IMR-90 (cell line): Measurements from ENCODE around the gene TRPM3. TPM values are rescaled to one million over a fixed set of nuclear protein-coding genes. Genes with fewer than 3 reads are reported as not detected.

ENCODE experiments used
- ATAC-seq: fragments of 200-7000 bp; cut with Tn5 transposase; 2 replicates; pipeline ENCODE4 v1.9.1; 2020; ENCODE audit warnings: low read depth, mild to moderate bottlenecking, moderate library complexity
- BruUV-seq: library from RNA; stranded (reverse); fragments of 400-500 nt; replicated peaks from 2 replicates; lab custom pipeline; 2021; lab: Mats Ljungman, UMichigan
- CTCF ChIA-PET: fragments of 300-600 bp; formaldehyde crosslinking; extraction: SDS; loops from one replicate; lab custom pipeline; 2021; ENCODE audit warnings: antibody characterized with exemption; lab: Yijun Ruan, JAX
- POLR2A ChIA-PET: fragments of 300-600 bp; sonication (Branson Sonifier 250); formaldehyde crosslinking; loops from one replicate; lab custom pipeline; 2022; ENCODE audit warnings: antibody characterized with exemption; ENCODE audit not compliant: unreplicated experiment; lab: Charles Lee
- DNase-seq: peaks from one replicate; pipeline ENCODE4 v3.0.0; 2013
- H2AFZ ChIP-seq: replicated peaks from 2 replicates; pipeline ENCODE3; 2013; ENCODE audit warnings: low read length, mild to moderate bottlenecking; ENCODE audit not compliant: poor library complexity
- H2AK5ac ChIP-seq: 2 replicates; pipeline ENCODE4 v1.6.1; 2013; ENCODE audit warnings: low read depth, low read length, inconsistent platforms
- H2AK9ac ChIP-seq: replicated peaks from 2 replicates; pipeline ENCODE3; 2013; ENCODE audit warnings: mild to moderate bottlenecking, low read depth, low read length, moderate library complexity; ENCODE audit not compliant: poor library complexity
- H2BK120ac ChIP-seq: 2 replicates; pipeline ENCODE4 v1.6.1; 2013; ENCODE audit warnings: low read depth, low read length, inconsistent platforms
- H2BK15ac ChIP-seq: 3 replicates; pipeline ENCODE4 v1.6.1; 2013; ENCODE audit warnings: low read depth, low read length, inconsistent platforms
- H2BK20ac ChIP-seq: 2 replicates; pipeline ENCODE4 v1.6.1; 2013; ENCODE audit warnings: low read depth, mild to moderate bottlenecking, inconsistent platforms, low read length, moderate library complexity
- H2BK5ac ChIP-seq: 2 replicates; pipeline ENCODE4 v1.6.1; 2013; ENCODE audit warnings: mild to moderate bottlenecking, low read depth, low read length, inconsistent platforms; ENCODE audit not compliant: poor library complexity, severe bottlenecking
- H3K14ac ChIP-seq: replicated peaks from 2 replicates; pipeline ENCODE4 v1.6.1; 2013; ENCODE audit warnings: low read depth, low read length, inconsistent platforms
- H3K18ac ChIP-seq: 2 replicates; pipeline ENCODE4 v1.6.1; 2013; ENCODE audit warnings: low read depth, low read length, control low read depth
- H3K23ac ChIP-seq: 2 replicates; pipeline ENCODE4 v1.6.1; 2013; ENCODE audit warnings: low read depth, low read length, inconsistent platforms
- H3K27ac ChIP-seq: 2 replicates; pipeline ENCODE4 v1.5.1; 2013; ENCODE audit warnings: mild to moderate bottlenecking, control low read depth, low read length; ENCODE audit not compliant: insufficient read depth
- H3K27me3 ChIP-seq: 2 replicates; pipeline ENCODE4 v1.6.1; 2013; ENCODE audit warnings: low read length; ENCODE audit not compliant: control insufficient read depth, insufficient read depth
- H3K36me3 ChIP-seq: 2 replicates; pipeline ENCODE4 v1.6.1; 2013; ENCODE audit warnings: low read length, mixed read lengths; ENCODE audit not compliant: control insufficient read depth, insufficient read depth
- H3K4ac ChIP-seq: 2 replicates; pipeline ENCODE4 v1.6.1; 2013; ENCODE audit warnings: low read depth, low read length, inconsistent platforms
- H3K4me1 ChIP-seq: 2 replicates; pipeline ENCODE4 v1.6.1; 2013; ENCODE audit warnings: low read length, mixed read lengths; ENCODE audit not compliant: control insufficient read depth, insufficient read depth
- H3K4me2 ChIP-seq: 2 replicates; pipeline ENCODE4 v1.6.1; 2013; ENCODE audit warnings: low read depth, mild to moderate bottlenecking, control low read depth, low read length, moderate library complexity
- H3K4me3 ChIP-seq: 2 replicates; pipeline ENCODE4 v1.5.1; 2013; ENCODE audit warnings: low read depth, mild to moderate bottlenecking, control low read depth, low read length, moderate library complexity; ENCODE audit not compliant: insufficient read depth
- H3K56ac ChIP-seq: 2 replicates; pipeline ENCODE4 v1.6.1; 2013; ENCODE audit warnings: low read length, inconsistent platforms; ENCODE audit not compliant: insufficient read depth; ENCODE audit errors: extremely low read depth
- H3K79me1 ChIP-seq, 2 experiments: 2 replicates each; pipeline ENCODE4 v1.6.1; 2013; ENCODE audit warnings: low read length in 2 of 2, inconsistent platforms in 1 of 2, low read depth in 1 of 2
- H3K9ac ChIP-seq: 2 replicates; pipeline ENCODE4 v1.6.1; 2013; ENCODE audit warnings: low read depth, low read length, control low read depth
- H3K9me1 ChIP-seq: 2 replicates; pipeline ENCODE4 v1.6.1; 2013; ENCODE audit warnings: low read length, inconsistent platforms; ENCODE audit not compliant: insufficient read depth
- H3K9me3 ChIP-seq: 2 replicates; pipeline ENCODE4 v1.6.1; 2013; ENCODE audit warnings: low read length; ENCODE audit not compliant: control insufficient read depth, insufficient read depth
- H4K20me1 ChIP-seq: 2 replicates; pipeline ENCODE4 v1.6.1; 2013; ENCODE audit warnings: low read length, inconsistent platforms; ENCODE audit not compliant: insufficient read depth
- H4K5ac ChIP-seq: 2 replicates; pipeline ENCODE4 v1.6.1; 2013; ENCODE audit warnings: mild to moderate bottlenecking, low read depth, low read length, control low read depth
- H4K8ac ChIP-seq, 2 experiments: 2 replicates each; pipeline ENCODE4 v1.6.1; 2013; ENCODE audit warnings: low read depth in 2 of 2, low read length in 2 of 2, control low read depth in 1 of 2, inconsistent platforms in 1 of 2
- H4K91ac ChIP-seq: 2 replicates; pipeline ENCODE4 v1.6.1; 2013; ENCODE audit warnings: low read depth, low read length, inconsistent platforms; ENCODE audit not compliant: insufficient read depth
- BHLHE40 ChIP-seq: fragments of 150-350 bp; IDR thresholded peaks from 2 replicates; pipeline ENCODE4 v1.6.1; 2016; ENCODE audit warnings: mild to moderate bottlenecking, low read depth, low read length
- CEBPB ChIP-seq: IDR thresholded peaks from 2 replicates; pipeline ENCODE4 v1.6.1; 2012; ENCODE audit warnings: low read depth, low read length, improper control_type of control experiment
- CHD1 ChIP-seq: IDR thresholded peaks from 2 replicates; pipeline ENCODE4 v1.6.1; 2012; ENCODE audit warnings: low read depth, low read length, improper control_type of control experiment
- FOS ChIP-seq: fragments of 150-350 bp; IDR thresholded peaks from 2 replicates; pipeline ENCODE4 v1.6.1; 2016; ENCODE audit warnings: low read depth, low read length
- MAFK ChIP-seq: IDR thresholded peaks from 2 replicates; pipeline ENCODE4 v1.6.1; 2012; ENCODE audit warnings: low read depth, low read length, improper control_type of control experiment
- MAZ ChIP-seq: IDR thresholded peaks from 2 replicates; pipeline ENCODE4 v1.6.1; 2012; ENCODE audit warnings: low read depth, mild to moderate bottlenecking, low read length, improper control_type of control experiment, moderate library complexity, borderline replicate concordance
- MXI1 ChIP-seq: IDR thresholded peaks from 2 replicates; pipeline ENCODE4 v1.6.1; 2012; ENCODE audit warnings: low read depth, mild to moderate bottlenecking, low read length, moderate library complexity, borderline replicate concordance
- POLR2A ChIP-seq: IDR thresholded peaks from 2 replicates; pipeline ENCODE4 v1.6.1; 2012; ENCODE audit warnings: mild to moderate bottlenecking, low read depth, low read length
- RAD21 ChIP-seq: IDR thresholded peaks from 2 replicates; pipeline ENCODE4 v1.6.1; 2012; ENCODE audit warnings: low read length, improper control_type of control experiment
- RCOR1 ChIP-seq: IDR thresholded peaks from 2 replicates; pipeline ENCODE4 v1.6.1; 2012; ENCODE audit warnings: mild to moderate bottlenecking, low read length, improper control_type of control experiment; ENCODE audit not compliant: insufficient replicate concordance
- RFX5 ChIP-seq: IDR thresholded peaks from 2 replicates; pipeline ENCODE4 v1.8.0; 2012; ENCODE audit warnings: low read depth, mild to moderate bottlenecking, low read length, moderate library complexity
- SMC3 ChIP-seq: fragments of 150-350 bp; IDR thresholded peaks from 2 replicates; pipeline ENCODE4 v1.6.1; 2016; ENCODE audit warnings: low read depth, mild to moderate bottlenecking, antibody characterized with exemption, low read length, moderate library complexity
- WGBS, 2 experiments: methylation state at CpG; one replicate each; pipeline versions ENCODE4 v1.1.5 to v1.1.7; 2013; ENCODE audit warnings: missing lambda C conversion rate in 2 of 2; ENCODE audit not compliant: insufficient read length in 1 of 2; ENCODE audit errors: extremely low coverage in 2 of 2; 5-methylcytosine and 5-hydroxymethylcytosine counted together
- dilution Hi-C: fragments of 300-500 bp; cut with HindIII; formaldehyde crosslinking; loops from one replicate; pipeline ENCODE4 v1.14.3; 2018; ENCODE audit warnings: low sequenced_read_pairs; ENCODE audit not compliant: unreplicated experiment
- in situ Hi-C: fragments of 300-500 bp; cut with MboI; formaldehyde crosslinking; loops from 3 replicates; pipeline ENCODE4 v1.14.3; 2019; ENCODE audit warnings: low sequenced_read_pairs, inconsistent platforms, mixed read lengths
- intact Hi-C: fragments of 100-400 bp; cut with micrococcal nuclease; formaldehyde crosslinking; loops from 2 replicates; pipeline ENCODE4 v1.10.0; 2022
- polyA plus RNA-seq, 3 experiments: library from polyadenylated mRNA; depleted of rRNA; stranded (reverse); fragments of >200 nt; gene quantifications; 2 replicates each; pipeline ENCODE4 v1.2.3, GENCODE V29; 2012; ENCODE audit warnings: low replicate concordance in 1 of 3
- total RNA-seq: library from RNA; depleted of rRNA; stranded (reverse); fragments of >200 nt; gene quantifications from 2 replicates; pipeline ENCODE4 v1.2.3, GENCODE V29; 2012
- TF ChIP-seq, protein P1 (sequence below): fragments of 150-350 bp; IDR thresholded peaks from 2 replicates; pipeline ENCODE4 v1.6.1; 2016; ENCODE audit warnings: low read depth, mild to moderate bottlenecking, low read length, moderate library complexity, borderline replicate concordance
- TF ChIP-seq, protein P2 (sequence below): conservative IDR thresholded peaks from 2 replicates; pipeline ENCODE4 v1.5.1; 2012; ENCODE audit warnings: mild to moderate bottlenecking, low read depth, low read length, improper control_type of control experiment

TRPM3 gene
- total and polyA plus RNA-seq, 2 of the 4 experiments (the other 2 are of a cell fraction): not detected

DNA sequence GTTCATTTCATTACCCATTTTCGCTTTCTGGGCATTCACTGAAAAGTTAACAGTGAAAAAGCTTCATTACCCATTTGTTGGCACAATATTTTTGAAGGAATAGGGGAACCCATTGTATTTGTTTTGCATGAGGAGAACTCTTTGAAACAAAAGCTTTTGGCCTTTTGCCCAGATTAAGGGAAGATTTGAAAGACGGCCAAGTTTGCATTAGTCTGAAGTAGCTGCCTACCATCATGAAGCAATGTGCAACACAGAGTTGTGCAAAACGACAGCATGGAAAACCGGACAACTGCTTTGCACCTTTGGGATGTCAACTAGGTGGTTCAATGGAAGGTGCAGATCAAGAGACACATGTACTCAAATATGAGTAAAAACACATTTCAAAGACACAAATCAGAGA lies 84.9 kb downstream of the TRPM3 start:
- H3K27ac ChIP-seq: no peak overlapping the region
- ChIA-PET CTCF (no interaction called here), POLR2A (no interaction called here)
- no peak overlapping the region for H2AFZ ChIP-seq
- no peak overlapping the region for H4K5ac ChIP-seq
- no peak overlapping the region for H2AK9ac ChIP-seq
- no peak overlapping the region for H3K14ac ChIP-seq
- H2BK5ac ChIP-seq: no peak overlapping the region
- H3K18ac ChIP-seq: no peak overlapping the region
- H3K27me3 ChIP-seq: no peaks in the 10 kb centered on the region; the same call in 1 of the 2 replicates
- H3K9me1 ChIP-seq: no peaks in the 10 kb centered on the region
- H3K4ac ChIP-seq: no peak overlapping the region
- no peak overlapping the region for H3K4me3 ChIP-seq
- dilution Hi-C loops (no loop called here), in situ Hi-C loops (no loop called here), intact Hi-C loops (no loop called here)
- no peaks in the 10 kb centered on the region for H4K20me1 ChIP-seq
- no peaks in the 10 kb centered on the region for H3K36me3 ChIP-seq
- no peak overlapping the region for H2BK15ac ChIP-seq
- no peak overlapping the region for H4K8ac ChIP-seq
- WGBS, 2 experiments: 0% methylated on average over 1 of the region's 4 CpGs; no CpG with 5 or more reads in 1 of the 2 experiments
- no TSS peak for BruUV-seq
- no peaks in the 10 kb centered on the region for H3K9me3 ChIP-seq
- H3K23ac ChIP-seq: no peak overlapping the region
- DNase-seq: no peak
- no peaks in the 10 kb centered on the region for H3K79me1 ChIP-seq
- H4K91ac ChIP-seq: no peak overlapping the region
- no peak overlapping the region for H3K4me2 ChIP-seq
- H3K56ac ChIP-seq: no peak overlapping the region
- TF ChIP-seq RFX5 (no peak), MXI1 (no peak), CEBPB (no peak), CHD1 (no peak), RAD21 (no peak), SMC3 (no peak), MAZ (no peak), POLR2A (no peak), BHLHE40 (no peak), RCOR1 (no peak), MAFK (no peak), FOS (no peak)
- TF ChIP-seq, protein P1, sequence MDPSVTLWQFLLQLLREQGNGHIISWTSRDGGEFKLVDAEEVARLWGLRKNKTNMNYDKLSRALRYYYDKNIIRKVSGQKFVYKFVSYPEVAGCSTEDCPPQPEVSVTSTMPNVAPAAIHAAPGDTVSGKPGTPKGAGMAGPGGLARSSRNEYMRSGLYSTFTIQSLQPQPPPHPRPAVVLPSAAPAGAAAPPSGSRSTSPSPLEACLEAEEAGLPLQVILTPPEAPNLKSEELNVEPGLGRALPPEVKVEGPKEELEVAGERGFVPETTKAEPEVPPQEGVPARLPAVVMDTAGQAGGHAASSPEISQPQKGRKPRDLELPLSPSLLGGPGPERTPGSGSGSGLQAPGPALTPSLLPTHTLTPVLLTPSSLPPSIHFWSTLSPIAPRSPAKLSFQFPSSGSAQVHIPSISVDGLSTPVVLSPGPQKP: no peak
- TF ChIP-seq, protein P2, sequence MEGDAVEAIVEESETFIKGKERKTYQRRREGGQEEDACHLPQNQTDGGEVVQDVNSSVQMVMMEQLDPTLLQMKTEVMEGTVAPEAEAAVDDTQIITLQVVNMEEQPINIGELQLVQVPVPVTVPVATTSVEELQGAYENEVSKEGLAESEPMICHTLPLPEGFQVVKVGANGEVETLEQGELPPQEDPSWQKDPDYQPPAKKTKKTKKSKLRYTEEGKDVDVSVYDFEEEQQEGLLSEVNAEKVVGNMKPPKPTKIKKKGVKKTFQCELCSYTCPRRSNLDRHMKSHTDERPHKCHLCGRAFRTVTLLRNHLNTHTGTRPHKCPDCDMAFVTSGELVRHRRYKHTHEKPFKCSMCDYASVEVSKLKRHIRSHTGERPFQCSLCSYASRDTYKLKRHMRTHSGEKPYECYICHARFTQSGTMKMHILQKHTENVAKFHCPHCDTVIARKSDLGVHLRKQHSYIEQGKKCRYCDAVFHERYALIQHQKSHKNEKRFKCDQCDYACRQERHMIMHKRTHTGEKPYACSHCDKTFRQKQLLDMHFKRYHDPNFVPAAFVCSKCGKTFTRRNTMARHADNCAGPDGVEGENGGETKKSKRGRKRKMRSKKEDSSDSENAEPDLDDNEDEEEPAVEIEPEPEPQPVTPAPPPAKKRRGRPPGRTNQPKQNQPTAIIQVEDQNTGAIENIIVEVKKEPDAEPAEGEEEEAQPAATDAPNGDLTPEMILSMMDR: no peak
- ATAC-seq: no peak
- no peaks in the 10 kb centered on the region for H3K4me1 ChIP-seq
- H2AK5ac ChIP-seq: no peak overlapping the region
- H3K9ac ChIP-seq: no peak overlapping the region
- H2BK120ac ChIP-seq: no peak overlapping the region
- no peak overlapping the region for H2BK20ac ChIP-seq
